HG02642 (cell line): ENCODE data around the gene RHO.

Experiments used
- ATAC-seq: cut with Tn5 transposase; IDR thresholded peaks from one replicate; pipeline ENCODE4 v1.9.1; 2021; ENCODE audit warnings: mild to moderate bottlenecking; ENCODE audit not compliant: unreplicated experiment, poor library complexity

Gene RHO

DNA sequence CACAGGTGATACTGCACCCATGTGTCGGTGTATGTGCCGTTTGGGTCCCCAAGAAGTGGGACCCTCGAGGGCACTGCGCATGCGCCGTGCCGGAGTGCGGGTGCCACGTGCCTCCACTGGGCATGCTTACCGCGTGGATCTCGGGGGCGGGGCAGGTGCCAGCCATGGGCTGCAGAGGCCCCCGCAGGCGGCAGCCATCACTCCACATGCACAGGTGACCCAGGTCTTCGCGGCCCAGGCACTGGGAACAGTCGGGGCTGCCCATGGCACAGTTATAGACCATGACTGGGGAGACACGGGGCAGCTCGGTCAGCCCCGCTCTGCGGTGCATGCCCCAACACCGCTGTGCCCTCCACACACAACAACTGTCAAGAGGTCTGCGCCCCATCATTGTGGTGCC lies 45.8 kb downstream of the RHO start:
- no peak for ATAC-seq

DNA sequence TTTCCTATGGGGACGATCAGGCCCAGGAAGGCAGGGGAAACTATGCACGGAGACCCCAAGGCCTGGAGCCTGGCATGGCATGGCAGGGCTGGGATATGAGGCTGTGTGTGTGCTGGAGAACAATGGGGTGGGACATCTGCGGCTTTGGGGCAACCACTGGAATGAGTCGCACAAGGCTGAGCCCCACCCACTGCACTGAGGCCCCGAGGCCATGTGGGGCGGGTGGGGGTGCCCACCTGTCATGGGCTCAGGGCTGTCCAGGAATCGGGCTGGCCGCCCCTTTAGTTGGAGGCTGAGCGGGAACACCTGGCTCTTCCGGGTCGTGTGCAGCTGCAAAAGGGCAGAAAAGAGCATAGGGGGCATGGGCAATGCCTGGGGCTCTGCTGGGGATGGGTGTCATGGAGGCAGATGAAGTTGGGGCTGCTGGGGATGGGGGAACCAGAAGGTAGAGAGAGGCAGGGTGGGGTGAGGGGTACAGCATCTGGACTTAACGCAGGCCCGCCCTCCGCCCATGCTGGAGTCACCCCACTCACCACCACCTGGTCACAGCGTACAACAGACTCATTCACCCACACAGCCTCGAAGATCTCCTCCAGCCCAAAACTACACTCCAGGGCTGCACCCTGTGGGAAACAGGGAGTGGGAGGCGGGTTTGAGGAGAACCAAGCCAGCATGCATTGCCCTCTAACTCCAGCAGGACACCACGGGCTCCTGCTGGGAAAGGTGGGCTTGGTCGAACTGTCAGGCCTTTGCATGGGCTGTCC lies 47.0 kb downstream of the RHO start:
- no peak for ATAC-seq

DNA sequence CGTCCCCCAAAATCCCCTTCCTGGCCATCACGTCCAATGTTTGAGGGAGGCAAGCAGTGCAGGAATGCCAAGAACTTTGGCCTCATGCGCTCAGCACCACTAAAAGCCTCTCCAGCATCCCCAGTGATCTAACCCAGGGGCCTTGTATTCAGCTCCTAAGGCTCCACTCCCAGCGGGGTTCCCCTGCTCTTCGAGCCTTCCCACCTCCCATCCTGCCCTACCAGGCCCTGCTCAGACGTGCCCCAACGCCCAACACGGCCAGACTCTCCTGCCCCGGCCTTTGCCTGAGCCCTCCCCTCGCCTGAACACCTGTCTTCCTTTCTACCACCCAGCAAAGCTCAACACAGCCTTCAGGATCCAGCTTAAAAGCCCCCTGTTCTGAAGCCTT lies 47.6 kb downstream of the RHO start:
- ATAC-seq, result no peak

DNA sequence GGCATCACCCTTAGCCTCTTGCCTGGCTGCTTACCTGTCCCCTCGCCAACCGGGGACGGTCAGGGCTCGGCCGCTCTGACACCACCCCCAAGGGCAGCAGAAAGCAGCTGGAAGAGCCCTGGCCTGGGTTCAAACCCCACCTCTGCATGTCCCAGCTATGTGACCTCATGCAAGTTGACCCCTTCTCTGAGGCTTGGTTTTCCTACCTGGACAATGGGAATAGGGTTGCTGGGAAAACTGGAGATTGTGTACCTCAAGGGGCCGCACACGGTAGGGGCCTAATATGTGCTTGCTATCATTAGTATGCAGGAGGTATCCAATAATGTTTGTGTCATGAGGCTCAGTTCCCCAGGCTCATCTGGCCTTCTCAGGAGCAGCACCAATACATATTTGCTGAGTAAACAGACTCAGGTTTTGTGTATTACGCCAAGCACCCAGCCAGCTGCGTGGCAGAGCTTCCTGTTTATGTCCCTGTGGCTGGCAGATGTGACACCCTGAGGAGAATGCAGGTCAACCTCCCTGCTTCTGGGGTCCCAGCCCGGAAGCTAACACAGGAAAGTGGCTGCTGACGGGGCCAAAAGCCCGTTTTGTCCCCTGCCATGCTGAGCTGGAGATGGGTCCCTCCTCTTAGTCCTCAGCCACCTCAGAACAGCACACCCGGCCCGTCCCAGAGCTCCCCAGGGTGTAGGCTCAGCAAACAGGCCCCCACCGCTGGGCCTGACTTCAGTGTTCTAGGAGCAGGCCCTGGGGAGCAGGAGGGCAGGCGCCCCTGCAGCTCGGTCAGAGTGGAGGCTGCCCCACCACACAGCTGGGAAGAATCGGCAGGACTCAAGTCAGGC lies 48.3 kb downstream of the RHO start:
- peak; percentile 35 for ATAC-seq

DNA sequence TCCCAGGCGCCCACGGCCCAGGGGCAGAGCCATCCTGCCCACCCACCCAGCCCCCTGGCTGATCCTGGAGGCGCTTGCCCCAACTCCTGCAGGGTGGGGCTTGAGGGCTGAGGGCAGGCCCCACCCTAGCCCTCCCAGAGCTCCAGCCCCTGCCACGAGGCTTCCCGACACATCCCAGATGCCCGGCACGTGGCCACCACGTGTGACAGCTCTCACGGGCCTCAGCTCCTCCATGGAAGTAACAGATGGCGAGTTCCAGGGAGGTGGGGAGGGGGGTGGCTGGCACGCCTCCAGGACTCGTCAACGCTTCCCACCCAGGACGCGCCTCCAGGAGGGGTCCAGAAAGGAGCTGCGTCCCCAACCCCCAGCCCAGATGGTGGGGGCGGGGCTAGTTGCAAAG lies 48.9 kb downstream of the RHO start:
- ATAC-seq, result no peak

DNA sequence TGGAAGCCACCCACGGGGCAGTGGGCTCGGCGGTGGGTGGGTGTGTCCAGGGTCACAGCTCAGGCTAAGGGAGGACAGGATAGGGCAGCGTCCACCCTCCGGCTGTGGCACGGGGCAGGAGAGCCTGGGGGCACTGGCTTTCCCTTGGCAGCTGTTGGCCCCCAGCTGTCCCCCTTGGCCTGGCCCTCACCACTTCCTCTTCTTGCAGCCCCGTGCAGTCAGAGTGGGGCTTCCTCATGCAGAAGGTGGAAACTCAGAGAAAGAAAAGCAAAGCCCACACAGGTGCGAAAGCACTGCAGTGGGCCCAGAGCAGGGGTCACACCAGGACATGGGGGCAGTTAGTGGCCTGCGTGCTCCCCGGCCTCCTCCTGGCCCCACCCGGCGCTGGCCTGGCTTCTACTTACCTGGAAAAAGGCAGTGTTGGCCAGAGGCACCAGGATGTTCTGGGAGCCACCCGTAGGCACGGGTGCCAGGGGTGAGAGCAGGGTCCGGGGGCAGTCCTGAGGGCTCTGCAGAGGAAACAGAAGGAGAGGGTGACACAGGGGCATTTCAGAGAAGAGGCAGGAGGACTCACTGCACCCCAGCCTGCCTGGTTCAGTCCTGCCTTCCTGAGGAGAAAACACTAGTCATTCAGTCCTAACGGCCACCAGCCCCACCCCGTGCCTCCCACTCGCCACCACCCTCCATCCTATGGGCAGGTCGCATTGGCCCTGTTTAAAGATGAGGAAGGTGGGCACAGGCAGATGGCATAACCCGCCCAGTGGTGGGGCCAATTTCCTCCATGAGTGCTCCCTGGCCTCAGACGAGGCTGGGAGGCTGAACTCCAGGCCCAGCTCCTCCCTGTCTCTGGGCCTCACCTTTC lies 49.7 kb downstream of the RHO start:
- ATAC-seq, result peak; percentile 51

DNA sequence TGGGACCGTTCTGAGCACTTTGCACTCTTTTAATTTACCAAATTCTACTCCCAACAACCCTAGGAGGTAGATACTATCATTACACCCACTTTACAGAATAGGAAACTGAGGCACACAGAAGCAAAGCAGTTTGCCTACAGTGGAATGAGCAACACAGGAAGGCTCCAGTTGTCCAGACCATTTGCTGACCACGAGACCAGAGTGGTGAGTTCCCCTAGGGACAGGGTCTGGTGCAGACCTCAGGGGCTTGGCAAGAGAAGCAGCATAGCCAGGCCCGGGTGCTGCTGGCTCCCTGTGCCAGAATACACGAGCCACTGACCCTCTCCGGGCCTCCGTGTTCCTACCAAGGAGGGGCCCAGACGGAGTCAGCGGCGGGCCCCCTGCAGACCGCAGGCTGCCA lies 51.6 kb downstream of the RHO start:
- ATAC-seq, result no peak

DNA sequence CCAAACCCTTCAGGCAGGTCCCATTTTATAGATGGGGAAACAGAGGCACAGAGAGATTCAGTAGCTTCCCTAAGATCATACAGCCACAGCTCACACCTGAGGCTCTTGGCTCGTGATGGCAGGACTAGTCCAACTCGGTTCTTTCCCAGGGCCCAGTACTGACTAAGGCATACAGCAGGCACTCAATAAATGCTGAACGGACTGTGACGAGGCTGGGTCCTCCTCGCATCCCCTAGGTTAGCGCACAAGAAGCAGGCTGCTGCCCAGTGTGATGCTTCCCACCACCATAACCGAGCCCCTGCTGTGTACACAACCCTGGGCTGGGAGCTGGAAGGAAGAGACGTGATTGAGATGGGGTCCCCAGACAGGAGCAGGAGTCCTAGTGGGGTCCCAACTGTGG lies 53.2 kb downstream of the RHO start:
- no peak for ATAC-seq

DNA sequence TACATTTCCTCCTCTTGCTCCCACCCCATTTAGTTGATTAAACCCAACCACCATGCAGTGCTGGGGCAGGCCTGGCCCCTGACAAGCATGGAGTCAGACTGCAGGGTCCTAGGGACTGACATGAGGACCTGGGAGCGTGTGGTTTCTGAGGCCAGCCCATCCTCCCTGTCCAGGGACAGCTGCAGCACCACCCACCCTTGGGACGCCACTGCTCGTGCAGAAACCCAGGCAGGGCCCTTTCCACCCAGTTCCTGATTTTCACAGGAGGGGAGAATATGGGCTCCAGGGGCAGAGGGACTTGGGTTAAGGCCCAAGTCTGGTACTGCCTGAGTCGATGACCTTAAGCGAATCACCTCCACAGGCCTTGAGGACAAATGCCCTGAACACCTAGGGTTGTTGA lies 54.4 kb downstream of the RHO start:
- ATAC-seq, result no peak

DNA sequence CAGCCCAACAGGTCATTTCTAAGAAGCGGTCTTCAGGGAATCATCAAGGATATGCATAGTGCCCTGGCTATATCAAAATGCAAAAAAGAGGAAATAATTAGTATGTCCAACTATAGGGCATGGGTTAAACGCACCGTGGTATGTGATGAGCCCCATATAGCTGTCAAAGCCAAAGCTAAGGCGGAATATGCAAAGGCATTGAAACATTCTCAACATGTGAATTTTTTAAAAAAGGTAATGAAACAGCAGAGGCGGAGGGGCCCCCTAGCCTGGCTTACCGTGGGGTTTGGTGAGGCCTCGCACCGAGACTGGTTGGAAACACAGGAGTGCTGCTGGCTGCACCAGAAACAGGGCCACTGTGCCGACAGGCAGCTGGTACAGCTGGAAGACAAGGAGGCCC lies 54.9 kb downstream of the RHO start:
- no peak for ATAC-seq

DNA sequence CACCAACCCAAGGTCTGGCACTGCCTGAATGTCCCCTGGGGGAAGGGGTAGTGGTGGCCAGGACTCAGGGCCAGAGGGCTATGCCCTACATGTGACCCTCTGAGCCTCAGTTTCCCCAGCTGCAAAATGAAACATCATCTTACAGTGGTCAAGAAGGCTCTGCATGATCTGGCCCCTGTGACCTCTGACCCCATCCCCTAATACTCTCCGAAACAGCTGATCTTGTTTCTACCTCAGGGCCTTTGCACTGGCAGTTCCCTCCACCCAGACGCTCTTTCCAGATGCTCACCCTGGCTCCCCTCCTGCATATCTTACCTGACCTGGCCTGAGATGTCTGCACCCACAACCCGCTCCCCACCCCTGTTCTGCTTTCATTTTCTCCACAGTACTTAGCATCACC lies 56.2 kb downstream of the RHO start:
- no peak for ATAC-seq
